ENCODE data around the gene BLVRB.
A peak's percentile ranks its signal among the peaks of the same experiment; 100 is the strongest.
"Not testable (repeated sequence)": the region's sequence is repeated elsewhere in the genome, so short reads cannot be mapped to it uniquely, and the experiment has no call there.

Gene BLVRB

DNA sequence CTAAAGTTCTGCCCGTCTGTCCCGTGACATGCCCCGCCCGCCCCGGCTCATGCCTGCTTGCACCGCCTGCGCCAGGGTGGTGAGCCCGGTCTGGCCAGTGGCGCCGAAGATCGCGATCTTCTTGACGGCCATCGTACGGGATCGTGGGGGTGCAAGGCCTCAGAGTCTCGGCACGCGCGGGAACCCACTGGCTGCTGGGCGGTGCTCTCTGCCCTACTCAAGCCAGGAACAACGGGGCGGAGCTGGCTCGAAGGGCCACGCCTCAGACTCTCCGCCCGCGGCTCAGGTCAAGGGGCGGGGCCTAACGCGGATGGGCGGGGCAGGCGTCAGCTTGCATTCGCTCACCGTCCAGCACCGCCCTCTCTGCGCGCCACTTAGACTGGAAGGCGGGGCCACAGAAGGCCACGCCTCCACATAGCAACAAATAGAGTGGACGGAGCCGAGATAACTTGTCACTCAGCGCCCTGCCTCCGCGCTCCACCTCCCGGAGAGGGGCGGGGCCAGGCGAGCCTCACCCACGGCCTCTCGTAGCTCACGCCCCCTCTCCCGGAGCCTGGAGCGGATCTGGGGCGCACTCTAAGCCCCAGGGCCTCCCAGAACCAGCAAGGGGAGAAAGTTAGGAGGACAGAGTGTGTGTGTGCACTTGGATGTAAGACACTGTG is at the start of gene BLVRB:
BLVRB (minus strand) TSS at position 189 of the 662 bp plus-strand sequence; CDS start at position 132, 57 bp downstream.
- peak; percentile 100 for DNase-seq

DNA sequence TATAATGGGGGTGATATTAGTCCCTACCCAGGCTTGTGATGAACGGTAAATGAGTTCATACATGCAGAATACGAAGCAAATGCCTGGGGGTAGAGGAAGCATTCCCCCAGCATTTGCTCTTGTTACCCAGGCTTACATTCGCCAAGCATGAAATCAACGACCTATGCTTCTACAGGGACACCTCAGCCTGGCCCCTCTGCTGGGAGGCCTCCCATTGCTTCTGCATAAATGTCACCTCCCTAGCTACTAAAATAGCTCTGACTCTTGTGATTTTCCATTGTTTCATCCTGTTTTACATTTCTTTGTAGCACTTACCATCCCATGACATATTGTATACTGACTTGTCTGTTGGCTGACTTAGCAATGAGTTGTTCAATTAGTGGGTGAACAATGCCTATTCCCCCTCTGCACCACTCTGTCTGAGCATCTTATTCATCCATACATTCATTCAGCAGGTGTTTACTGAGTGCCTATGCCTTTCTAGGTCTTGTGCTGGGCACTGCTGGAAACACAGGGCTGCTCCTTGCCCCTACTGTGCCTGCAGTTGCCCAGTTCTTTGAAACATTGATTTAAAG is 48.3 kb upstream of the BLVRB start:
- DNase-seq: no peak

DNA sequence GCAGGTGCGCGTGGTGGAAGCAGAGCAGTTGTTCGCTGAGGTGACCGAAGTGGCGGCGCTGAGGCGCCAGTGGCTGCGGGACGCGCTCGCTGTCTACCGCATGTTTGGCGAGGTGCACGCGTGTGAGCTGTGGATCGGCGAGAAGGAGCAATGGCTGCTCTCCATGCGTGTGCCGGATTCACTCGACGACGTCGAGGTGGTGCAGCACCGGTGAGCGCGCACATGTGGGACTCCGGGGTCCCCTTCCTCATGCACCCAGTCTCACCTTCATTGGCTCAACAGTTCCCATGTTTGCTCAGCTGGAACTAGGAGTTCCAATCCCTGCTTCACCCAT is 47.8 kb upstream of the BLVRB start:
- no peak for DNase-seq

DNA sequence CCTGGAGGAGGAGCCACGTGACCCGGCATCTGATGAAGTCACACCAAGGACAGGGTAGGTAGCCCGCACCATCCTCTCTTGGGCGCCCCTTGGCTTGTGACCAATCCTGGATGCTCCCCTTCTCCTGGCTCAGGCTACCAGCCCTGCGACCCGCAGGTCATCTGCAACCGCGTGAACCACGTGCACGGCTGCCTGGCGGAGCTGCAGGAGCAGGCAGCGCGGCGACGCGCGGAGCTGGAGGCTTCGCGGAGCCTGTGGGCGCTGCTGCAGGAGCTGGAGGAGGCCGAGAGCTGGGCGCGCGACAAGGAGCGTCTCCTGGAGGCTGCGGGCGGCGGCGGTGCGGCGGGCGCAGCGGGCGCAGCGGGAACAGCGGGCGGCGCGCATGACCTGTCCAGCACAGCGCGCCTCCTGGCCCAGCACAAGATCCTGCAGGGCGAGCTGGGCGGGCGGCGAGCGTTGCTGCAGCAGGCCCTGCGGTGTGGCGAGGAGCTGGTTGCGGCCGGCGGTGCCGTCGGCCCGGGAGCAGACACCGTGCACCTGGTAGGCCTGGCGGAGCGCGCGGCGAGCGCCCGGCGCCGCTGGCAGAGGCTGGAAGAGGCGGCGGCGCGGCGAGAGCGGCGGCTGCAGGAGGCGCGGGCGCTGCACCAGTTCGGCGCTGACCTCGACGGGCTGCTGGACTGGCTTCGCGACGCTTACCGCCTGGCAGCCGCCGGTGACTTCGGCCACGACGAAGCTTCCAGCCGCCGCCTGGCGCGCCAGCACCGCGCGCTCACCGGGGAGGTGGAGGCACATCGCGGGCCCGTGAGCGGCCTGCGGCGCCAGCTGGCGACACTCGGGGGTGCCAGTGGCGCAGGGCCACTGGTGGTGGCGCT is 47.2 kb upstream of the BLVRB start:
- peak; percentile 49 for DNase-seq

DNA sequence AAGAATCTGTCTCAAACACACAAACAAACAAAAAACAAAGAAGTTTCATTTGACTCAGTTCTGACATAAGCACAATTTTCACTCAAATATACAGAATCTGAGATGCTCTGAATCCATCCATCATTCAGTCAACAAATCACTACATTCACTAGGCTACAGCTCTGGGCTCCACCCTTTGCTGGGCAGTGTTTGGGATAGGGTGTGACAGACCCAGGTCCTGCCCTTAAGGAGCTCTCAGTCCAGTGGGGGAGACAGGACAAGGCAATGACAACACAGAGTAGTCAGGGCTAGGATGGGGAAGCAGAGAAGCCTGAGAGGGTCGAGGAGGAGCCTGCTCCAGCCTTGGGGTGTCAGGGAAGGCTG is 46.5 kb upstream of the BLVRB start:
- DNase-seq: no peak

DNA sequence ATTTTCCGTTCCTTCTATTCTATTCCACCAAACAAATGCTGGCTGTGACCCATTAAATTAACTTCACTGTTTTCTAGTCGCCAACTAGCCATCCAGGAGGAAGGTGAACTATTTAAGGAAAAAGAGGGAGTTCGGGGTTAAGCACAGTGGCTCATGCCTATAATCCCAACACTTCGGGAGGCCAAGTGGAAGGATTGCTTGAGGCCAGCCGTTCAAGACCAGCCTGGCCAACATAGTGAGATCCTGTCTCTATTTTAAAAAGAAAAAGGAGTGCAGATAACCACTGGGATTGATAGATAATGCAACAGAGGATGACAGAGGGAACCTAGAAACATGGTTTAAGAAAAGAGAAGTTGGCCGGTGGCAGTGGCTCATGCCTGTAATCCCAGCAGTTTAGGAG is 45.9 kb upstream of the BLVRB start:
- no peak for DNase-seq

DNA sequence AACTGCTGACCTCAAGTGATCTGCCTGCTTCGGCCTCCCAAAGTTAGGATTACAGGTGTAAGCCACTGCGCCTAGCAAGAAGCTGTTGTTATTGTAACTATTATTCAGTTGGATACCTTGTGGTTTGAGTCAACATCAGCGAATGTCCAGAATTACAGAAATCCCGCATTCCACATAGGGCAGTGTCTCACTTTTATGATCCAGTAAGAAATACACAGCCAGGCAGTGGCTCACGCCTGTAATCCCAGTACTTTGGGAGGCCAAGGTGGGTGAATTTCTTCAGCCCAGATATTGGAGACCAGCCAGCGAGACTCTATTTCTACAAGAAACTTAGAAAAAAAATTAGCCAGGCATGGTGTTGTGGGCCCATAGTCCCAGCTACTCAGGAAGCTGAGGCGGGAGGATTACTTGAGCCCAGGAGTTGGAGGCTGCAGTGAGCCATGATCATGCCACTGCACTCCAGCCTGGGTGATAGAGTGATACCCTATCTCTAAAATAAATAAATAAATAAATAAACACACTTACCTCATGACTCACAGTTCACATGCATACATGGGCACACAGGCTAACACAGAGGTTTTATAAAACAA is 45.1 kb upstream of the BLVRB start:
- no peak for DNase-seq

DNA sequence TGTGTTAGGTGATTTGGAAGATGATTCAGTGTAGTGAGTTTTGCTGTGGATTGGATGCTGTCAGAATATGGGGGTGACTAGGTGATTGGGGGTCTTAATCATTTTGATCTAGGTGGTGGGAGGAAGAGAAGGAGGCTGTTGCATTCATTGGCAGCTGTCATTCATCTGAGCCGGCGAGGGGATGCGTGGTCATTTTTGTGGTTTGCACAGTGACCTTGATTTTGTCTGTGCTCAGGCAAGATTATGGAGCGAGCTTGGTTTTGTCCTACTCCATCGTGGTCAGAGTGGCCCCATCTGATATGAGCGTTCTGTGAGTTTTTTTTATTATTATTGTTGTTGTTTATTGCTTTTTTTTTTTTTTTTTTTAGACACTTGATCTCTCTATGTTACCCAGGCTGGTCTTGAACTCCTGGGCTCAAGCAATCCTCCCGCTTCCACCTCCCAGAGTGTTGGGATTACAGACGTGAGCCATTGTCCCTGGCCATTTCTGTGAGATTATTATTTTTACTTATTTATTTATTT is 43.3 kb upstream of the BLVRB start:
- no peak for DNase-seq

DNA sequence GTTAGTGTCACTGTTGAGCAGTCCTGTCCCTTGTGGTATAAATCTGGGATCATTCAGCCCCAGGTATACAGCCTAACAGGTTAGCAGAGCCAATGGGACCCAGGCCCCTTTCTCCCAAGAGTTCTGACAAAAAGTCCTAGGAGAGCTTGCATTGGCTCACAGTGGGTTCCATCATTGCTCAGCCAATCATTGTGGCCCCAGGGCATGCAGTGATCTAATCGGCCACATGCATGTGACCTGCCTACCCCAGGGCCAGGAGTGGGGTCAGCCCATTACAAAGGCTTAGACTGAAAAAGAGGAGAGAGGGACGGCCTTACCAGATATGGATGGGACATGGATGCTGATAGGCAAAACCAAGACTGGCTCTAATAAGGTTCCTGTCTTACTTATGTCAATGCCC is 42.3 kb upstream of the BLVRB start:
- no peak for DNase-seq

DNA sequence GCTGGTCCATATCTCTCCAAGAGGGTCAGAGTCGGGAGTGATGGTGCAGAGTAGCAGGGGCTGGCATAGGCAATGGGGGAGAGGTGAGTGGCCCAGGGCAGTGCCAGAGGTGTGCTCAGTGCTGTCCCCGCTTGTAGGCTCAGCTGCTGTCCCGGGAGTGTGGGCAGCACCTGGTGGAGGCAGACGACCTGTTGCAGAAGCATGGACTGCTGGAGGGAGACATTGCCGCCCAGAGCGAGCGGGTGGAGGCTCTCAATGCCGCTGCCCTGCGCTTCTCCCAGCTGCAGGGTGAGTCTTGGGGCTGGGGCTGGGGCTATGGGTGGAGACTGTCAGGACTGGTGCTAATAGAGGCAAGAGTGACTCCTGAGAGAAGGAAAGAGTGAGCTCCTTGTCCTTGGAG is 40.6 kb upstream of the BLVRB start:
- DNase-seq: no peak

DNA sequence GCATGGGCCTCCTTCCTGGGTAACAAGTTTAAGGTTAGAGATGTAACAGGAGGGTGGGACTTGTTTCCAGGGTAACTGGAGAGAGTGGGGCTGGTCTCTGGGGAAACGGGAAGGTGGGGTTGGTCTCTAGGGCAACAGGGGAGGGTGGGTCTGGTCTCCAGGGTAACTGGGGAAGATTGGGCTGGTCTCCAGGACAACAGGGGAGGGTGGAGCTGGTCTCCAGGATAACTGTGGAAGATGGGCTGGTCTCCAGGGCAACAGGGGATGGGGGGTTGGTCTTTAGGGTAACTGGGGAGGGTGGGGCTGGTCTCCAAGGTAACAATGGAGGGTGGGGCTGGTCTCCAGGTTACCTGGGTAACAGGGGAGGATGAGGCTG is 37.8 kb upstream of the BLVRB start:
- no peak for DNase-seq

DNA sequence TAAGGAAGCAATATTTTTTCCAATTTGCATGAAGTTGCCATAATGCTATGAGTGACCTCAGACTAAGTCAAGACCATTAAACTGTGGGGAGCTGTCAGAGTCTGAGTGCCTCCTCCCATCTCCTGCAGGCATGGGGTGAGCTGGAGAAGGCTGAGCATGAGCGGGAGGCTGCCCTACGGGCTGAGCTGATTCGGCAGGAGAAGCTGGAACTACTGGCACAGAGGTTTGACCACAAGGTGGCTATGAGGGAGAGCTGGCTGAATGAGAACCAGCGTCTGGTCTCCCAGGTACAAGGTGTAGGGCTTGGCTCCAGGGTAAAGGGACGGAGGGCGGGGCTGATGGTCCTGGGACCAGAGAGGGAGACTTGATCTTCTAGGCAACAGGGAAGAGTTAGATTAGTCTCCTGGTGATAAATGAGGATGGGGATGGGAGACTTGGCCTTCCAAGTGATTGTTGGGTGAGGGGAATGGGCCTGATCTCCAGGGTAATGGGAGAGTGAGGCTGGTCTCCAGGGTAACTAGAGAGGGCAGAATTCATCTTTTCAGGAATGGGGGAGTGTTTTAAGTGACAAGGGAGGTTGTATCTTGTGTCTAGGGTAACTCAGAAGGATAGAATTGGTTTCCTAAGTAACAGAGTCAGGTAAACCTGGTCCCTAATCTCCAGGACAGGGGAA is 37.2 kb upstream of the BLVRB start:
- no peak for DNase-seq

DNA sequence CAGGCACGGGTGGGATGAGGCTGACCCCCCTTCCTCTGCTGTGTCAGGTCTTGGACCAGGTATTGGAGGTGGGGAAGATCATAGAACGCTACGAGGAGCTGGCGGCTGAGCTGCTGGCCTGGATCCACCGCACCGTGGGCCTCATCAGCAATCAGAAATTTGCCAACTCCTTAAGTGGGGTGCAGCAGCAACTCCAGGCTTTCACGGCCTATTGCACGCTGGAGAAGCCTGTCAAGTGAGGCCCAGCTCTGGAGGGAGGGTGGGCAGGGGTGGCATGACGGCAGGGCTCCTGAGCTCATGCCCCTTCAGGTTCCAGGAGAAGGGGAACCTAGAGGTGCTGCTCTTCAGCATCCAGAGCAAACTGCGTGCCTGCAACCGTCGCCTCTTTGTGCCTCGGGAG is 36.5 kb upstream of the BLVRB start:
- no peak for DNase-seq

DNA sequence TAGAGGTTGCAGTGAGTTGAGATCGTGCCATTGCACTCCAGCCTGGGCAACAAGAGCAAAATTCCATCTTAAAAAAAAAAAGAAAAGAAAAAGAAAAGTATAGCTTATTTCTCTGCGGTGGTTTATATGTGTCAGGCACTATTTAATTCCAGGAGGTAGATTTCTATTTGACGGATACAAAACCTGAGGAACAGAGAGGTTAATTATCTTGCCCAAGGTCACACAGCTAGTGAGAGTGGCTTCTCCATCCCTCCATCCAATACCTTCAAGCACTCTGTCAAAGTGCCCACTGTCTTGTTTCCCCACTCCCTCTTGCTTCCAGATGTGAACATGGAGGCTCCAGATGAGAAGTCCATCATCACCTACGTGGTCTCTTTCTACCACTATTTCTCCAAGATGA is 36.1 kb upstream of the BLVRB start:
- DNase-seq: no peak

DNA sequence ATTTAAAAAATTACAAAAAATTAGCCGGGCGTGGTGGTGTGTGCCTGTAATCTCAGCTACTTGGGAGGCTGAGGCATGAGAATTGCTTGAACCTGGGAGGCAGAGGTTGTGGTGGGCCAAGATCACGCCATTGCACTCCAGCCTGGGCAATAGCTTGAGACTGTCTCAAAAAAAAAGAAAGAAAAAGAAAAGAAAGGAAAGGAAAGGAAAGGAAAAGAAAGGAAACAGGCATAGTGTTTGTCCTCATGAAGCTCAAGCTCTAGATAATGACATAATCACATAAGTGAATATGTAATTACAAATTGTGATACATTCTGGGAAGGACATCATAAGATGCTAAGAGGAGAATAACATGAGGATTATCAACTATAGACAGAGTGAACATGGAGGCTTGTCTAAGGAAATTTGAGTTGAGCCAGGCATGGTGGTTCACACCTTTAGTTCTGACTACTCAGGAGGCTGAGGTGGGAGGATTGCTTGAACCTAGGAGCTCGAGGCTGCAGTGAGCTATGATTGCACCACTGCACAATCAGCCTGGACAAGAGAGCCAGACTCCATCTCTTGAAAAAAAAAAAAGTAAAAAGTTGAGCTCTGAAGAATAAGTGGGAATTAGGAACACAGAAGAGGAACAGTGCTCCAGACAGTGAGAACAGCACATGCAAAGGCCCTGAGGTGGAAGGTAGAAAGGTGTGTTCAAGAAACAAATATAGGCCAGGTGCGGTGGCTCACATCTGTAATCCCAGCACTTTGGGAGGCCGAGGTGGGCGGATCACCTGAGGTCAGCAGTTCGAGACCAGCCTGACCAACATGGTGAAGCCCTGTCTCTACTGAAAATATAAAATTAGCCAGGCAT is 35.4 kb upstream of the BLVRB start:
- not testable (repeated sequence) for DNase-seq

DNA sequence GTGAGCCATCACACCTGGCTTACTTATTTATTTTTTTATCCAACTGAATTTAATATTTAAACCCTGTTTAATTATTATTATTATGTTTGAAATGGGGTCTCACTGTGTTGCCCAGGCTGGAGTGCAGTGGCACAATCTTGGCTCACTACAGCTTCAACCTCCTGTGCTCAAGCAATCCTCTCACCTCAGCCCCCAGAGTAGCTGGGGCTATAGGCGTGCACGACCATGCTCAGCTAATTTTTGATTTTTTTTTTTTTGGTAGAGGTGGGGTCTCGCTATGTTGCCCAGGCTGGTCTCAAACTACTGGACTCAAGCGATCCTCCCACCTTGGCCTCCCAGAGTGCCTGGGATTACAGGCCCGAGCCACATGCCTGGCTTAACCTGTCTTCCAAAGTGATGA is 33.8 kb upstream of the BLVRB start:
- DNase-seq: no peak

DNA sequence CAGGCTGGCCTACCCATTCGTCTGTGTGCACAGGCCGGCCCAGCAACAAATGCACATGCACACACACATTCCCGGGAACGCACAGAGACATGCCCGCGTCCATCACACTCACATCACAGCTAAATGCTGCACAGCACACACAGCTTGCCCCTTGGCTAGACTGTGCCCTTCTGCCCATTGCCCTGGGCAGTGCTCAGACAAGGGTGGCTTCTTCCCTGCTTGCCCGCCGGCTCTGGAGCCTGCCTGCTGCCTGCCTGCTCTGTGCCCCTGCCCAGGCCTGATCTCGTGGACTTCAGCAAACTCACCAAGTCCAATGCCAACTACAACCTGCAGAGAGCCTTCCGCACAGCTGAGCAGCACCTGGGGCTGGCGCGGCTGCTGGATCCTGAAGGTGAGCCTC is 31.7 kb upstream of the BLVRB start:
- DNase-seq: no peak

DNA sequence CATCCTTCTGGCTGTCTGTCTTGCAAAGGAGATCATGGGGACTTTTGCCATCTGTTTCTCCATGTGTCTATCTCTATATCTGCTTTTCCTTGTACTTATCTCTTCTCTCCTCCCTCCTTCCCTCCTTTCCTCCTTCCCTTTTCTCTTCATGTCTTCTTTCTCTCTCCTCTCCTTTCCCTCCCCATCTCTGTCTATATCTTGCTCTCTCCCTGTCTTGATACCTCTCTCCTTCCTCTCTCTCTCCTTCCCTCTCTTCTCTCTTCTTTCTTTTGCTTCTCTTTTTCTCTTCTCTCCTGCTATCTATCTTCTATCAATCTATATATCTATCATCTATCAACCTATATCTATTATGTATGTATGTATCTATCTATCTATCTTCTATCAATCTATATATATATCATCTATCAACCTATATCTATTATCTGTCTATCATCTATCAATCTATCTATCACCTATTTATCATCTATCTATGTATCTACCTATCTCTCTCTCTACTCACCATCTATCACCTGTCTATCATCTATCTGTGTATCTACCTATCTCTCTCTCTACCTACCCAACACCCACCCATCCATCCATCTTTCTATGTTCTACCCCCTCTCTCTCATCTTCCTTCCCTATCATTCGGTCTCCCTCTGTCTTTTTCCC is 28.8 kb upstream of the BLVRB start:
- no peak for DNase-seq

DNA sequence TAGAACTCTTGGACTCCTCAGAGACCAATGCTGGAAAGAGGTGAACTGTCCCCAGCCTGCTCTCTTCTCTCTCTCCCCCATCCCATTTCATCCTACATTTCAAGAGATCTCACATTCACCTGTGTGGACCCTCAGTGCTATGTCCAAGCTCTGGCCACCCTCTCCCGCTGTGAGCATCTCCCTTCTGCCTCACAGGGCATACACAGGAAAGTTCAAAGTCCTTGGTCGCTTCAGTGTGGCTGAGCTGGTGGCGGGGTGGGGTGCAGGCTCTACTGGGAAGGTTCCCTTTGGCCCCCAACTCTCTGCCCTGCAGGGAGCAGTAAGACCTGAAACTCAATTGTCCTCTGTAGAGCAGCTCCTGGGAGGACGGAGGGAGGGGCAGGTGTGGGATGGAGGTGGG is 28.2 kb upstream of the BLVRB start:
- no peak for DNase-seq

DNA sequence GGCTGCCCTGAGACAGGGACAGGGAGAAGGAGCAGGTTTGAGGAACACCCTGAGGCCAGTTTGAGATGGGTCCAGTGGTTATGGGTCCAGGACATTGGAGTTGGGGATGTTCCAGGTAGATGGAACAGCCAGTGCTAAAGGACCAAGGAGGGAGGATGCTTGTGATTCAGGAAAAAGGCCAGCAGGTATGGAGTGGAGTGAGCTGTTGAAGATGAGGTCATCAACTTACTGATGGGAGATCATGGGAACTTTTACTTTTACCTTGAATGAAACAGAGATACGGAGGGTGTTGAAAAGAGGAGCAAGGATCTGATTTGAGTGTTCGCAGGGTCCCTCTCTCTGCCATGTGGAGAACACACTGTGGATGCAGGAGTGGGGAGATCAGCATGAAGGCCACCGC is 26.7 kb upstream of the BLVRB start:
- no peak for DNase-seq

DNA sequence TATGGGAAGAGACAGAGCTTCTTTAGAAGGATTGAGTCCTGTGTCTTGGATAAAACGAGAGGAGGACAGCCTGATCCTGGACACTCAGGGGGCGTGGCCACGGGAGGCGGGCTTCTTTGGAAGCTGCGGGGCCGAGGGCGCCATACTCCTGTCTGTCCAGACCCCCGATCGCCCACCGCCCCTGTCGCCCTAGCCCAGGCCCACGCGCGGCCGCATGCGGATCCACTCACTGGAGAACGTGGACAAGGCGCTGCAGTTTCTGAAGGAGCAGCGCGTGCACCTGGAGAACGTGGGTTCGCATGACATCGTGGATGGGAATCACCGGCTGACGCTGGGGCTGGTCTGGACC is 24.3 kb upstream of the BLVRB start:
- no peak for DNase-seq

DNA sequence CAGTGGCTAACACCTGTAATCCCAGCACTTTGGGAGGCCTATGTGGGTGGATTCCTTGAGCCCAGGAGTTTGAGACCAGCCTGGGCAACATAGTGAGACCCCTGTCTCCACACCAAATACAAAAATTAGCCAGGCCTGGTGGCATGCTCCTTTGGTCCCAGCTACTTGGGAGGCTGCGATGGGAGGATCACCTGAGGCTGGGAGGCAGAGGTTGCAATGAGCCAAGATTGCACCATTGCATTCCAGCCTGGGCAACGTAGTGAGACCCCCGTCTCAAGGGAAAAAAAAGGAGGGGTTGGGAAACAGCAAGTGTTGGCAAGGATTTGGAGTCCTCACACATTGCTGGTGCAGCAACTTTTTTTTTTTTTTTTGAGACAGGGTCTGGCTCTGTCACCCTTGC is 20.5 kb upstream of the BLVRB start:
- no peak for DNase-seq
